OCI-LY3 (cell line): ENCODE data around the gene CCDC167.

Experiments used
- CTCF ChIP-seq: fragments of 200-600, 300-600 bp; sonication (generic); IDR thresholded peaks from 2 replicates; pipeline ENCODE4 v1.5.1; 2014; ENCODE audit warnings: antibody characterized with exemption, low read length, low read depth
- EZH2phosphoT487 ChIP-seq: fragments of 200-600 bp; shearing (Covaris generic); IDR thresholded peaks from 2 replicates; pipeline ENCODE4 v1.6.1; 2018; ENCODE audit warnings: antibody characterized with exemption, mixed run types, low read depth

- TF ChIP-seq CTCF (no peak), EZH2phosphoT487 (no peak)
These were observed 3.1 kb upstream of the CCDC167 start for GRCh38 chr6:37502703-37503291.
